Activated naive CD4-positive, alpha-beta T cell treated with anti-CD3 and anti-CD28 coated beads, Interleukin-2, amount 50 U/mL, for 16 hours (primary cell): Measurements from ENCODE around the gene GRSF1.
"Not testable (repeated sequence)": the region's sequence is repeated elsewhere in the genome, so short reads cannot be mapped to it uniquely, and the experiment has no call there.

Experiments
- DNase-seq: peaks from one replicate; pipeline ENCODE4 v3.0.0-alpha.2; 2020

Gene GRSF1

GRCh38 chr4:70839589-70840093 lies at the start of gene GRSF1:
Gene GRSF1 (minus strand): TSS chr4:70839890. CDS start chr4:70839827, 63 bp downstream.
- peak; percentile 93 for DNase-seq

- no peak for DNase-seq
Measured at GRCh38 chr4:70885174-70885573, 45.5 kb upstream of the GRSF1 start.

- DNase-seq, result no peak
Measured at GRCh38 chr4:70880739-70881138, 41.0 kb upstream of the GRSF1 start.

- DNase-seq, result no peak
Measured at GRCh38 chr4:70877556-70877955, 37.9 kb upstream of the GRSF1 start.

- no peak for DNase-seq
Measured at GRCh38 chr4:70874268-70875156, 34.8 kb upstream of the GRSF1 start.

- DNase-seq, result no peak
Measured at GRCh38 chr4:70873216-70873615, 33.5 kb upstream of the GRSF1 start.

GRCh38 chr4:70868778-70869177 lies 29.1 kb upstream of the GRSF1 start:
- DNase-seq, result no peak

- no peak for DNase-seq
Measured at GRCh38 chr4:70863099-70863790, 23.6 kb upstream of the GRSF1 start.

GRCh38 chr4:70859066-70859465 lies 19.4 kb upstream of the GRSF1 start:
- no peak for DNase-seq

GRCh38 chr4:70858454-70858853 lies 18.8 kb upstream of the GRSF1 start:
- no peak for DNase-seq

GRCh38 chr4:70855464-70855863 lies 15.8 kb upstream of the GRSF1 start:
- no peak for DNase-seq

GRCh38 chr4:70849291-70849690 lies 9.6 kb upstream of the GRSF1 start:
- no peak for DNase-seq

GRCh38 chr4:70844180-70844579 lies 4.5 kb upstream of the GRSF1 start:
- no peak for DNase-seq

GRCh38 chr4:70842761-70843435 lies 3.2 kb upstream of the GRSF1 start:
- no peak for DNase-seq

- DNase-seq, result no peak
Measured at GRCh38 chr4:70841951-70842350, 2.3 kb upstream of the GRSF1 start.

- DNase-seq, result no peak
Measured at GRCh38 chr4:70841211-70841610, 1.5 kb upstream of the GRSF1 start.

- DNase-seq, result not testable (repeated sequence)
Measured at GRCh38 chr4:70840631-70841030, 941 bp upstream of the GRSF1 start.

- DNase-seq, result peak; percentile 52
Measured at GRCh38 chr4:70840137-70840536, 447 bp upstream of the GRSF1 start.

GRCh38 chr4:70838666-70839588 lies 763 bp downstream of the GRSF1 start:
- DNase-seq, result peak; percentile 69

GRCh38 chr4:70838204-70838603 lies 1.5 kb downstream of the GRSF1 start:
- no peak for DNase-seq

- DNase-seq, result no peak
Measured at GRCh38 chr4:70836081-70836480, 3.6 kb downstream of the GRSF1 start.

- DNase-seq, result no peak
Measured at GRCh38 chr4:70833675-70834074, 6.0 kb downstream of the GRSF1 start.
